T follicular helper cell (primary cell): ENCODE results near the gene IRF2BP2.

ENCODE experiments used
- DNase-seq: peaks from one replicate; pipeline ENCODE4 v3.0.0-alpha.2; 2020; ENCODE audit warnings: low read depth

IRF2BP2 gene

GRCh38 chr1:234634387-234634786, 24.4 kb upstream of the IRF2BP2 start:
- no peak for DNase-seq

- DNase-seq: no peak
Observed at GRCh38 chr1:234633246-234634003, 23.4 kb upstream of the IRF2BP2 start.

GRCh38 chr1:234632225-234632624, 22.2 kb upstream of the IRF2BP2 start:
- DNase-seq: no peak

- no peak for DNase-seq
Observed at GRCh38 chr1:234631721-234632125, 21.7 kb upstream of the IRF2BP2 start.

- DNase-seq: no peak
Observed at GRCh38 chr1:234629026-234629425, 19.0 kb upstream of the IRF2BP2 start.

- no peak for DNase-seq
Observed at GRCh38 chr1:234628089-234628488, 18.1 kb upstream of the IRF2BP2 start.

GRCh38 chr1:234627009-234627950, 17.3 kb upstream of the IRF2BP2 start:
- no peak for DNase-seq

GRCh38 chr1:234626391-234626790, 16.4 kb upstream of the IRF2BP2 start:
- no peak for DNase-seq

GRCh38 chr1:234624724-234625117, 14.7 kb upstream of the IRF2BP2 start:
- no peak for DNase-seq

- DNase-seq: no peak
Observed at GRCh38 chr1:234621657-234622335, 11.8 kb upstream of the IRF2BP2 start.

- DNase-seq: no peak
Observed at GRCh38 chr1:234621127-234621468, 11.1 kb upstream of the IRF2BP2 start.

GRCh38 chr1:234620272-234621126, 10.5 kb upstream of the IRF2BP2 start:
- no peak for DNase-seq

- DNase-seq: no peak
Observed at GRCh38 chr1:234619794-234620247, 9.8 kb upstream of the IRF2BP2 start.

- DNase-seq: no peak
Observed at GRCh38 chr1:234619071-234619480, 9.1 kb upstream of the IRF2BP2 start.

GRCh38 chr1:234618737-234619049, 8.7 kb upstream of the IRF2BP2 start:
- DNase-seq: no peak

- DNase-seq: no peak
Observed at GRCh38 chr1:234617986-234618736, 8.2 kb upstream of the IRF2BP2 start.

GRCh38 chr1:234617131-234617985, 7.4 kb upstream of the IRF2BP2 start:
- DNase-seq: no peak

GRCh38 chr1:234616644-234617043, 6.7 kb upstream of the IRF2BP2 start:
- DNase-seq: no peak

GRCh38 chr1:234614081-234614489, 4.1 kb upstream of the IRF2BP2 start:
- no peak for DNase-seq
